ENCODE results near the gene KRTAP4-1. TPM values are rescaled to one million over a fixed set of nuclear protein-coding genes. Genes with fewer than 3 reads are reported as not detected.

Gene KRTAP4-1
- total and polyA plus RNA-seq, 2 donors (not counting 1 experiment from before 2014, with no cell fraction given), result not detected

DNA sequence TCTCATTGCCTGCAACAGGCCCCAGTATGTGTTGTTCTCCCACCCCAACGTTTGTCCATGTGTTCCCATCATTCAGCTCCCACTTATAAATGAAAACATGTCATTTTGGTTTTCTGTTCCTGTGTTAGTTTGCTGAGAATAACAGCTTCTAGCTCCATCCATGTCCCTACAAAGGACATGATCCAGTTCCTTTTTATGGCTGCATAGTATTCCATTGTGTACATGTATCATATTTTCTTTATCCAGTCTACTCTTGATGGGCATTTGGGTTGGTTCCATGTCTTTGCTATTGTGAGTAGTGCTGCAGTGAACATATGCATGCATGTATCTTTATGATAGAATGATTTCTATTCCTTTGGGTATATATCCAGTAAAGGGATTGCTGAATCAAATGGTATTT lies 31.0 kb upstream of the KRTAP4-1 start:
- H3K27ac Mint-ChIP-seq, result no peak overlapping the region
- Histone ChIP-seq H3K4me2 (replicated peaks; ENCODE audit: low read depth, low read length, poor library complexity, severe bottlenecking) (no peak overlapping the region), H4K20me1 (ENCODE audit: control insufficient read depth, insufficient read depth, low read length, poor library complexity, severe bottlenecking) (no peaks in the 10 kb centered on the region), H3K4me1 (ENCODE audit: control insufficient read depth in 2 of 2, insufficient read depth in 2 of 2, low read length in 2 of 2) (peaks cover 0 to 4% of the 10 kb centered on the region in 2 donors), H3K36me3 (replicated peaks in 1 of 2; ENCODE audit: control extremely low read depth in 1 of 2, control insufficient read depth in 1 of 2, extremely low read depth in 1 of 2, insufficient read depth in 2 of 2, low read length in 1 of 2) (no peaks in the 10 kb centered on the region), H2AFZ (ENCODE audit: insufficient read depth, low read depth, low read length, poor library complexity, severe bottlenecking) (no peak overlapping the region), H3K4me3 (ENCODE audit: control extremely low read depth in 1 of 5, extremely low read depth in 1 of 5, insufficient read depth in 1 of 5, low read depth in 2 of 5, low read length in 4 of 5) (no peak overlapping the region), H3K27ac (ENCODE audit: low read length in 2 of 2) (no peak overlapping the region), H3K79me2 (ENCODE audit: control insufficient read depth, insufficient read depth, low read length) (no peaks in the 10 kb centered on the region), H3K27me3 (replicated peaks in 1 of 4; ENCODE audit: control extremely low read depth in 1 of 4, control insufficient read depth in 3 of 4, insufficient read depth in 4 of 4, low read length in 3 of 4) (peaks cover 0 to 8% (median 0%) of the 10 kb centered on the region in 4 experiments), H3K9me3 (ENCODE audit: control extremely low read depth in 1 of 3, control insufficient read depth in 2 of 3, insufficient read depth in 1 of 3, low read length in 2 of 3) (peaks cover 0 to 4% (median 1%) of the 10 kb centered on the region in 3 donors), H3K9ac (ENCODE audit: low read length) (no peak overlapping the region)
- no peak overlapping the region for H3K4me3 Mint-ChIP-seq
- ATAC-seq (ENCODE audit: low read depth) (no peak), DNase-seq (no peak)
- ChIA-PET POLR2A (no interaction called here), CTCF (no interaction called here)
- H3K9me3 Mint-ChIP-seq (ENCODE audit: insufficient read depth), result no peaks in the 10 kb centered on the region
- intact Hi-C loops (cut with micrococcal nuclease), result no loop called here
- peaks cover 4% of the 10 kb centered on the region for H3K4me1 Mint-ChIP-seq
- WGBS (ENCODE audit: insufficient coverage), result 100% methylated on average over 1 of the region's 1 CpG
- TF ChIP-seq EZH2 (IDR thresholded peaks at IDR 0.05; ENCODE audit: borderline replicate concordance, insufficient read depth, low read depth, low read length, poor library complexity, severe bottlenecking), result no peak
- no peak for TF ChIP-seq CTCF (IDR thresholded peaks at IDR 0.05)
- H3K27me3 Mint-ChIP-seq, result peaks cover 49% of the 10 kb centered on the region

- no peak for TF ChIP-seq EZH2 (IDR thresholded peaks at IDR 0.05; ENCODE audit: borderline replicate concordance, insufficient read depth, low read depth, low read length, poor library complexity, severe bottlenecking)
- no peak for TF ChIP-seq CTCF (IDR thresholded peaks at IDR 0.05)
- Histone ChIP-seq H3K9me3 (ENCODE audit: control extremely low read depth in 1 of 3, control insufficient read depth in 2 of 3, insufficient read depth in 1 of 3, low read length in 2 of 3) (peaks cover 0 to 1% (median 0%) of the 10 kb centered on the region in 3 donors), H2AFZ (ENCODE audit: insufficient read depth, low read depth, low read length, poor library complexity, severe bottlenecking) (no peak overlapping the region), H3K9ac (ENCODE audit: low read length) (no peak overlapping the region), H3K27me3 (replicated peaks in 1 of 4; ENCODE audit: control extremely low read depth in 1 of 4, control insufficient read depth in 3 of 4, insufficient read depth in 4 of 4, low read length in 3 of 4) (peaks cover 0 to 14% (median 0%) of the 10 kb centered on the region in 4 experiments), H4K20me1 (ENCODE audit: control insufficient read depth, insufficient read depth, low read length, poor library complexity, severe bottlenecking) (no peaks in the 10 kb centered on the region), H3K4me2 (replicated peaks; ENCODE audit: low read depth, low read length, poor library complexity, severe bottlenecking) (no peak overlapping the region), H3K4me1 (ENCODE audit: control insufficient read depth in 2 of 2, insufficient read depth in 2 of 2, low read length in 2 of 2) (peaks cover 0 to 4% of the 10 kb centered on the region in 2 donors), H3K4me3 (ENCODE audit: control extremely low read depth in 1 of 5, extremely low read depth in 1 of 5, insufficient read depth in 1 of 5, low read depth in 2 of 5, low read length in 4 of 5) (no peak overlapping the region), H3K36me3 (replicated peaks in 1 of 2; ENCODE audit: control extremely low read depth in 1 of 2, control insufficient read depth in 1 of 2, extremely low read depth in 1 of 2, insufficient read depth in 2 of 2, low read length in 1 of 2) (no peaks in the 10 kb centered on the region), H3K27ac (ENCODE audit: low read length in 2 of 2) (no peak overlapping the region), H3K79me2 (ENCODE audit: control insufficient read depth, insufficient read depth, low read length) (no peaks in the 10 kb centered on the region)
- 95% methylated on average over 6 of the region's 7 CpGs for WGBS (ENCODE audit: insufficient coverage)
- intact Hi-C loops (cut with micrococcal nuclease), result no loop called here
- DNase-seq, result no peak
- H3K27ac Mint-ChIP-seq, result peak overlapping the region; percentile 34
- ChIA-PET CTCF (interaction anchor here (1.3 kb wide), 1 partner anchor 110 kb away, joined by 4 read pairs; no protein-coding TSS in a partner anchor), POLR2A (no interaction called here)
- H3K4me1 Mint-ChIP-seq, result peaks cover 4% of the 10 kb centered on the region
- no peak for ATAC-seq (ENCODE audit: low read depth)
- H3K9me3 Mint-ChIP-seq (ENCODE audit: insufficient read depth), result no peaks in the 10 kb centered on the region
- no peak overlapping the region for H3K4me3 Mint-ChIP-seq
- H3K27me3 Mint-ChIP-seq, result peaks cover 59% of the 10 kb centered on the region
These were observed 27.9 kb upstream of the KRTAP4-1 start for GRCh38 chr17:41212524-41213169.

Data from B cell (primary cell).